HepG2 (cell line): Measurements from ENCODE around the gene SLIT3. TPM values are rescaled to one million over a fixed set of nuclear protein-coding genes. Genes with fewer than 3 reads are reported as not detected.

Experiments
- ATAC-seq: fragments of 200-7000 bp; cut with Tn5 transposase; 3 replicates; pipeline ENCODE4 v1.9.1; 2020; ENCODE audit warnings: mild to moderate bottlenecking, moderate library complexity
- BruUV-seq: library from RNA; stranded (reverse); fragments of 400-500 nt; replicated peaks from 2 replicates; lab custom pipeline; 2021; lab: Mats Ljungman, UMichigan
- CTCF ChIA-PET: fragments of 300-600 bp; formaldehyde crosslinking; extraction: SDS; loops from one replicate; lab custom pipeline; 2021; ENCODE audit warnings: low total read pairs, inconsistent platforms, low intra/inter-chr PET ratio; lab: Yijun Ruan, JAX
- POLR2A ChIA-PET: fragments of 350-600 bp; sonication (Branson Sonifier 250); formaldehyde crosslinking; loops from one replicate; lab custom pipeline; 2020; ENCODE audit warnings: antibody characterized with exemption, inconsistent platforms; lab: Yijun Ruan, JAX
- DNase-seq: peaks from one replicate; pipeline ENCODE4 v3.0.0-alpha.2; 2015; ENCODE audit warnings: low spot score
- FAIRE-seq: peaks from 3 replicates; lab custom pipeline; 2011; peaks lifted over from hg19 to GRCh38; lab: Jason Lieb, UNC
- H2AFZ ChIP-seq: one replicate; pipeline ENCODE4 v1.6.1; 2011; ENCODE audit warnings: low read length, inconsistent platforms
- H3K27ac ChIP-seq: fragments of 300-600 bp; 3 replicates; pipeline ENCODE4 v1.8.0; 2011; ENCODE audit warnings: mixed run types, mild to moderate bottlenecking, mixed read lengths, low read length, inconsistent platforms; ENCODE audit not compliant: insufficient read depth; ENCODE audit errors: extremely low read length
- H3K27me3 ChIP-seq, 2 experiments: fragments of 200-600 bp in 1 of 2; 2 replicates in 1 of 2; 3 replicates in 1 of 2; pipeline versions ENCODE4 v1.6.0 to v1.8.0; 2011; ENCODE audit warnings: low read length in 2 of 2, mild to moderate bottlenecking in 2 of 2, moderate library complexity in 2 of 2, inconsistent platforms in 1 of 2; ENCODE audit not compliant: insufficient read depth in 2 of 2, control insufficient read depth in 1 of 2
- H3K36me3 ChIP-seq, 2 experiments: fragments of 200-600 bp in 1 of 2; replicated peaks in 1 of 2; 2 replicates in 1 of 2; 3 replicates in 1 of 2; pipeline versions ENCODE4 v1.5.1 to v1.8.0; 2011; ENCODE audit warnings: low read length in 2 of 2, inconsistent platforms in 1 of 2; ENCODE audit not compliant: insufficient read depth in 2 of 2, control insufficient read depth in 1 of 2
- H3K4me1 ChIP-seq: 2 replicates; pipeline ENCODE4 v1.5.1; 2012; ENCODE audit warnings: low read length, inconsistent platforms; ENCODE audit not compliant: insufficient read depth
- H3K4me2 ChIP-seq: 2 replicates; pipeline ENCODE4 v1.6.0; 2011; ENCODE audit warnings: low read depth, low read length, inconsistent platforms
- H3K4me3 ChIP-seq, 3 experiments: fragments of 200-600 bp in 1 of 3; sonication (generic), shearing (Covaris generic) in 1 of 3; replicated peaks in 1 of 3; 2 replicates each; pipeline ENCODE4 v1.5.1; 2011 to 2016; ENCODE audit warnings: low read length in 3 of 3, inconsistent platforms in 2 of 3, low read depth in 2 of 3, mild to moderate bottlenecking in 2 of 3, control low read depth in 1 of 3, mixed read lengths in 1 of 3; ENCODE audit not compliant: insufficient read depth in 1 of 3
- H3K79me2 ChIP-seq: one replicate; pipeline ENCODE4 v1.6.1; 2011; ENCODE audit warnings: low read length, inconsistent platforms; ENCODE audit not compliant: insufficient read depth
- H3K9ac ChIP-seq: 2 replicates; pipeline ENCODE4 v1.6.0; 2011; ENCODE audit warnings: mild to moderate bottlenecking, low read depth, low read length, inconsistent platforms; ENCODE audit not compliant: insufficient read depth
- H3K9me3 ChIP-seq: 2 replicates; pipeline ENCODE4 v1.5.1; 2012; ENCODE audit warnings: mild to moderate bottlenecking, low read length
- H4K20me1 ChIP-seq: 2 replicates; pipeline ENCODE4 v1.6.0; 2011; ENCODE audit warnings: inconsistent platforms, mild to moderate bottlenecking, low read length, moderate library complexity; ENCODE audit not compliant: insufficient read depth
- AKAP8 ChIP-seq: sonication (generic); formaldehyde crosslinking; IDR thresholded peaks from 2 replicates; pipeline ENCODE4 v1.5.1; 2020; ENCODE audit warnings: mild to moderate bottlenecking, missing genetic modification reagents
- CBFB ChIP-seq: sonication (generic); formaldehyde crosslinking; IDR thresholded peaks from 2 replicates; pipeline ENCODE4 v1.4.0; 2020; ENCODE audit warnings: missing genetic modification reagents
- IRF9 ChIP-seq: sonication (generic); formaldehyde crosslinking; IDR thresholded peaks from 2 replicates; pipeline ENCODE4 v1.8.0; 2022; ENCODE audit warnings: missing genetic modification reagents, mild to moderate bottlenecking, borderline replicate concordance
- KDM4B ChIP-seq: sonication (generic); formaldehyde crosslinking; IDR thresholded peaks from 2 replicates; pipeline ENCODE4 v1.4.0; 2020; ENCODE audit warnings: missing genetic modification reagents
- KLF15 ChIP-seq: sonication (generic); formaldehyde crosslinking; IDR thresholded peaks from 2 replicates; pipeline ENCODE4 v1.8.1; 2023; ENCODE audit warnings: borderline replicate concordance, mild to moderate bottlenecking, inconsistent platforms, missing genetic modification reagents, mixed read lengths
- KMT2A ChIP-seq: sonication (generic); formaldehyde crosslinking; IDR thresholded peaks from 2 replicates; pipeline ENCODE4 v1.4.0; 2020; ENCODE audit warnings: missing genetic modification reagents
- MED8 ChIP-seq: sonication (generic); formaldehyde crosslinking; IDR thresholded peaks from 2 replicates; pipeline ENCODE4 v1.8.1; 2023; ENCODE audit warnings: mild to moderate bottlenecking, missing genetic modification reagents; ENCODE audit not compliant: insufficient replicate concordance
- PAF1 ChIP-seq: IDR thresholded peaks from 2 replicates; pipeline ENCODE4 v1.6.1; 2016; ENCODE audit warnings: missing genetic modification reagents, missing compliant biosample characterization
- PHF21A ChIP-seq: sonication (generic); formaldehyde crosslinking; IDR thresholded peaks from 2 replicates; pipeline ENCODE4 v1.5.0; 2020; ENCODE audit warnings: mild to moderate bottlenecking, missing genetic modification reagents
- RARG ChIP-seq: sonication (generic); formaldehyde crosslinking; IDR thresholded peaks from 2 replicates; pipeline ENCODE4 v1.4.0; 2020; ENCODE audit warnings: low read depth, mild to moderate bottlenecking, missing genetic modification reagents
- TBX3 ChIP-seq: fragments of 450-650 bp; IDR thresholded peaks from 2 replicates; pipeline ENCODE4 v1.6.1; 2017; ENCODE audit warnings: antibody characterized with exemption, mild to moderate bottlenecking, inconsistent platforms, borderline replicate concordance
- ZNF34 ChIP-seq: sonication (generic); formaldehyde crosslinking; IDR thresholded peaks from 2 replicates; pipeline ENCODE4 v1.4.0; 2020; ENCODE audit warnings: mild to moderate bottlenecking, missing genetic modification reagents, borderline replicate concordance
- ZNF607 ChIP-seq: sonication (generic); formaldehyde crosslinking; IDR thresholded peaks from 2 replicates; pipeline ENCODE4 v1.5.1; 2020; ENCODE audit warnings: missing genetic modification reagents, mild to moderate bottlenecking, borderline replicate concordance
- ZNF619 ChIP-seq: sonication (generic); formaldehyde crosslinking; IDR thresholded peaks from 2 replicates; pipeline ENCODE4 v1.4.0; 2020; ENCODE audit warnings: mild to moderate bottlenecking, missing genetic modification reagents
- ZSCAN25 ChIP-seq: sonication (generic); formaldehyde crosslinking; IDR thresholded peaks from 2 replicates; pipeline ENCODE4 v1.8.0; 2022; ENCODE audit warnings: mild to moderate bottlenecking, missing genetic modification reagents
- ZSCAN9 ChIP-seq: IDR thresholded peaks from 2 replicates; pipeline ENCODE4 v1.6.1; 2016; ENCODE audit warnings: borderline replicate concordance
- WGBS: methylation state at CpG from one replicate; pipeline ENCODE4 v1.1.6; 2017; ENCODE audit warnings: low lambda C conversion rate; 5-methylcytosine and 5-hydroxymethylcytosine counted together
- in situ Hi-C: cut with HindIII; loops from 2 replicates; pipeline ENCODE4 v1.10.0; 2017; ENCODE audit warnings: low pct_unique_long_range_greater_than_20kb; ENCODE audit not compliant: extremely low pct_ligation_motif_present
- intact Hi-C: fragments of 100-400 bp; cut with micrococcal nuclease; formaldehyde crosslinking; loops from one replicate; pipeline ENCODE4 v1.10.0; 2022; ENCODE audit not compliant: unreplicated experiment
- polyA plus RNA-seq, 8 experiments: library from polyadenylated mRNA; depleted of rRNA in 3 of 8; stranded (reverse) in 7 of 8; unstranded in 1 of 8; fragments of >200 nt; fragmentation: Illumina TruSeq in 4 of 8; extraction: Trizol in 4 of 8; gene quantifications; 2 replicates each; pipeline versions ENCODE4 v1.2.1 to v1.2.3, GENCODE V29; 2011 to 2016; ENCODE audit warnings: low read depth in 4 of 8, missing spikeins in 1 of 8, mixed read lengths in 1 of 8; ENCODE audit not compliant: insufficient read depth in 1 of 8
- total RNA-seq, 5 experiments: library from RNA; depleted of rRNA; stranded (reverse); fragments of >200 nt; fragmentation: Illumina TruSeq; extraction: Trizol; gene quantifications; 2 replicates each; pipeline ENCODE4 v1.2.3, GENCODE V29; 2016; ENCODE audit warnings: low read depth in 1 of 5
- TF ChIP-seq, protein P1 (sequence below): sonication (generic); IDR thresholded peaks from 2 replicates; pipeline ENCODE4 v1.6.1; 2016; ENCODE audit warnings: low read depth, borderline replicate concordance

SLIT3 gene
- total and polyA plus RNA-seq, 2 of the 13 experiments (the other 11 are each of a cell fraction or from before 2014, with no cell fraction given): not detected

DNA sequence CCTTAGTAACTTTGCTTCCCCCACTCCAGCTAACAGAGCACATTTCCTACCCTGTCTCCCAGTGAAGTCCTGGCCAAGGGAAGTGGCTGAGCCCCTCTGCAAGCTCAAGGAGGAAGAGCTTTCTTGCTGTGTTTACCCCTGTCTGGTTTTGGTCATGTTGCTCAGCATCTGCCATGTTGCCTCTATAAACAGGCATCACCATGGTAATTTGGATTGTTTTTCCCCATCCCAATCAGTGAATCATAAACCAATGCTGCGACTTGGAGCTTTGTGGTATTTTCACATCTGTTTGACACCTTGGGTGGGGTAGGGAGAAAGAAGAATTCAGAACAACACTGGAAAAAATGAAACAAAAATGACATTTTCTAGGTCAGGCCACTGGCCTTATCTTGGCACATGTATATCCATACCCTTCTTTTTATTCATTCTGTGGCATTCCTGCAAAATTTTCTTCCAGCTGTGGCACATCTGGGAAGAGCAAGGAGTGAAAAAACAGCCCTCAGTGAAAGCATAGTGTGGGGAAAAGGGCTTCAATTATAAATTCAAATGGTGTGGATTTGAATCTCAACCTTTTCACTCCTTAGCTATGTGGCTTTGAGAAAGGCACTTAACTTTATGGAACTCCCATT is 42.5 kb downstream of the SLIT3 start:
- DNase-seq (no peak), ATAC-seq (no peak), FAIRE-seq (no peak)
- 0% methylated on average over 1 of the region's 1 CpG for WGBS
- no peak for TF ChIP-seq ZNF607
- no peak for TF ChIP-seq ZNF619 (CRISPR knock-in tag)
- TF ChIP-seq, protein P1, sequence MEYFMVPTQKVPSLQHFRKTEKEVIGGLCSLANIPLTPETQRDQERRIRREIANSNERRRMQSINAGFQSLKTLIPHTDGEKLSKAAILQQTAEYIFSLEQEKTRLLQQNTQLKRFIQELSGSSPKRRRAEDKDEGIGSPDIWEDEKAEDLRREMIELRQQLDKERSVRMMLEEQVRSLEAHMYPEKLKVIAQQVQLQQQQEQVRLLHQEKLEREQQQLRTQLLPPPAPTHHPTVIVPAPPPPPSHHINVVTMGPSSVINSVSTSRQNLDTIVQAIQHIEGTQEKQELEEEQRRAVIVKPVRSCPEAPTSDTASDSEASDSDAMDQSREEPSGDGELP: no peak
- no peak for TF ChIP-seq RARG (CRISPR knock-in tag)
- TF ChIP-seq CBFB (CRISPR knock-in tag): no peak
- TF ChIP-seq ZSCAN9 (CRISPR knock-in tag): no peak
- no peak for TF ChIP-seq KDM4B (CRISPR knock-in tag)
- no peak for TF ChIP-seq ZNF34 (CRISPR knock-in tag)
- TF ChIP-seq ZSCAN25 (CRISPR knock-in tag): no peak
- no peak for TF ChIP-seq IRF9 (CRISPR knock-in tag)
- TF ChIP-seq AKAP8 (CRISPR knock-in tag): no peak
- TF ChIP-seq MED8 (CRISPR knock-in tag): no peak
- no peak for TF ChIP-seq PHF21A (CRISPR knock-in tag)
- no peak for TF ChIP-seq TBX3
- TF ChIP-seq KLF15 (CRISPR knock-in tag): no peak
- TF ChIP-seq KMT2A: no peak
- TF ChIP-seq PAF1 (CRISPR knock-in tag): no peak
- H3K79me2 ChIP-seq: no peaks in the 10 kb centered on the region
- H3K27me3 ChIP-seq: 0 out of 5 replicates have a peak, but pooled peaks cover 0 to 3% of the 10 kb centered on the region in 2 experiments
- CTCF ChIA-PET: no interaction called here
- POLR2A ChIA-PET: no interaction called here
- no peak overlapping the region for H3K4me2 ChIP-seq
- intact Hi-C loops (no loop called here), in situ Hi-C loops (no loop called here)
- no peaks in the 10 kb centered on the region for H3K36me3 ChIP-seq
- H3K9ac ChIP-seq: no peak overlapping the region
- BruUV-seq: no TSS peak
- no peaks in the 10 kb centered on the region for H4K20me1 ChIP-seq
- no peak overlapping the region for H3K4me3 ChIP-seq
- no peak overlapping the region for H3K27ac ChIP-seq
- H2AFZ ChIP-seq: no peak overlapping the region
- H3K4me1 ChIP-seq: no peaks in the 10 kb centered on the region
- no peaks in the 10 kb centered on the region for H3K9me3 ChIP-seq
